Measurements from ENCODE around the gene KCTD16.

DNA sequence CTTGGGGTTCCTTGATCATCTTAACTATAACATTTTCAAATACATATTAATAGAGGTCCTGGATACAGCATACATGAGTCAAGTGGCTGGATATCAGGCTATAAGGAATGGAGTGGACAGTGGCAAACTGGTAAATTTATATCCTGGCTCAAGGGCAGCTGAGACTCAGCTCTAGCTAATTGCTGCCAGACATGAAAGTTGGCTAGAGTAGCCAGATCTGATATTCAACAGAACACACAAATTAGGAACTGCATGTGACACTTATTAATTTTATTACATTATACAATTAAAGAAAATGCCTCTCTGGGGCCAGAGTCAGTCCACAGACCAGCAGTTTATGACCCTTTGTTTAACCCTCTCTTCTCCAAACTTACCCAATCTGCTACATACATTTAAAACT lies 206.5 kb downstream of the KCTD16 start:
- no peak for TF ChIP-seq CTCF (IDR thresholded peaks at IDR 0.05)
- TF ChIP-seq POLR2A (IDR thresholded peaks at IDR 0.05), result no peak

Data from right lobe of liver (tissue), 4 donors.